Body of pancreas (tissue), 4 donors: ENCODE measurements around the gene PTPRCAP.

Experiments
- CTCF ChIP-seq, 7 experiments: fragments of 450-650 bp in 4 of 7; fragments of 200-600 bp in 3 of 7; sonication (generic) in 3 of 7; IDR thresholded peaks; one replicate each; pipeline ENCODE4 v1.5.1; 2016 to 2019; ENCODE audit warnings: antibody characterized with exemption in 7 of 7
- POLR2A ChIP-seq, 3 donors: fragments of 450-650 bp; IDR thresholded peaks; one replicate each; pipeline ENCODE4 v1.6.1; 2016; ENCODE audit warnings: antibody characterized with exemption in 3 of 3, mild to moderate bottlenecking in 2 of 3

- TF ChIP-seq CTCF (IDR thresholded peaks at IDR 0.05) = no peak
- no peak for TF ChIP-seq POLR2A (IDR thresholded peaks at IDR 0.05)
These were observed 301 bp upstream of the PTPRCAP start for GRCh38 chr11:67437809-67438157.
